Heart right ventricle (tissue), 16 donors: Measurements from ENCODE around the gene ATP2B3. TPM values are rescaled to one million over a fixed set of nuclear protein-coding genes. Genes with fewer than 3 reads are reported as not detected.

Experiments
- ATAC-seq, 8 donors: fragments of 200-7000 bp; cut with Tn5 transposase; one replicate each; pipeline ENCODE4 v1.9.1; 2020; ENCODE audit warnings: mild to moderate bottlenecking in 8 of 8, moderate library complexity in 8 of 8, moderate number of reproducible peaks in 1 of 8
- DNase-seq, 2 donors: peaks; one replicate each; pipeline ENCODE4 v3.0.0-alpha.2; 2020
- H3K27ac ChIP-seq, 10 donors: fragments of 200-600 bp; sonication (generic) in 2 of 10; one replicate each; pipeline versions ENCODE4 v1.5.0 to v1.8.0; 2020 to 2022; ENCODE audit warnings: mild to moderate bottlenecking in 3 of 10
- H3K27me3 ChIP-seq, 7 donors: fragments of 200-600 bp; one replicate each; pipeline ENCODE4 v1.8.0; 2021 to 2022; ENCODE audit warnings: mild to moderate bottlenecking in 2 of 7
- H3K36me3 ChIP-seq, 9 donors: fragments of 200-600 bp; sonication (generic) in 1 of 9; one replicate each; pipeline versions ENCODE4 v1.5.0 to v1.8.0; 2020 to 2022; ENCODE audit warnings: mild to moderate bottlenecking in 2 of 9
- H3K4me1 ChIP-seq, 9 donors: fragments of 200-600 bp; sonication (generic) in 1 of 9; one replicate each; pipeline versions ENCODE4 v1.5.0 to v1.8.0; 2020 to 2022; ENCODE audit warnings: mild to moderate bottlenecking in 4 of 9
- H3K4me3 ChIP-seq, 10 donors: fragments of 200-600 bp; sonication (generic) in 2 of 10; one replicate each; pipeline versions ENCODE4 v1.5.0 to v1.8.0; 2020 to 2022; ENCODE audit warnings: mild to moderate bottlenecking in 7 of 10, moderate library complexity in 2 of 10
- H3K9me3 ChIP-seq, 11 donors: fragments of 200-600 bp in 10 of 11; sonication (generic) in 2 of 11; one replicate each; pipeline versions ENCODE4 v1.5.0 to v1.8.0; 2013 to 2022; ENCODE audit warnings: mild to moderate bottlenecking in 2 of 11, control low read depth in 1 of 11, moderate library complexity in 1 of 11
- WGBS, 2 donors: extraction: QIAGEN DNeasy Blood & Tissue Kit; methylation state at CpG; one replicate each; pipeline ENCODE4 v1.1.7; 2013; ENCODE audit warnings: inconsistent platforms in 1 of 2; 5-methylcytosine and 5-hydroxymethylcytosine counted together
- intact Hi-C, 10 donors: fragments of 100-400 bp; cut with DNase I; formaldehyde crosslinking; loops; one replicate each; pipeline versions ENCODE4 v1.11.1 to v1.14.2; 2022
- polyA plus RNA-seq, 2 donors: library from polyadenylated mRNA; stranded (reverse); fragments of 200-250 nt; gene quantifications; one replicate each; pipeline ENCODE4 v1.2.3, GENCODE V29; 2013
- total RNA-seq, 10 donors: library from RNA; stranded (reverse); fragmentation: NEBNext Ultra II Directional in 3 of 10; extraction: Animal tissue kit (Norgen Biotek cat#: 25700) in 3 of 10; gene quantifications; one replicate each; pipeline versions ENCODE4 v1.2.1 to v1.2.4, GENCODE V29; 2021 to 2023
- TF ChIP-seq, protein P1 (sequence below), 9 donors: fragments of 200-600 bp; sonication (generic) in 2 of 9; IDR thresholded peaks; one replicate each; pipeline versions ENCODE4 v1.5.0 to v1.8.0; 2021 to 2022; ENCODE audit warnings: antibody characterized with exemption in 9 of 9, mild to moderate bottlenecking in 5 of 9, moderate library complexity in 1 of 9
- donor health status: Arrhythmogenic right ventricular cardiomyopathy.
- donor health status: ischemic (EF 13 %, LVEDD 7.1; RV severe dilation, severe dysfunction).
- donor health status: healthy with polysubstance abuse.
- donor health status: DM: no; HTN: yes; CAD: no.
- donor health status: DM: no; HTN: no; CAD: no.
- donor health status: ischemic (EF 25% LVEDD 6.9; RV normal size, moderate dysfunction).
- donor health status: ischemic (EF 25% LVEDD 5.7; RV mildly dilated, moderate dysfunction).
- donor health status: healthy.
- donor health status: DM: yes; HTN: yes; CAD: no.
- donor health status: Ischemic cardiomyopathy.
- donor health status: ischemic (EF 35%, LVEDD 5.7; RV mildly dilated, moderate dysfunction).
- donor health status: nonischemic (EF 11% LVEDD 7.7; RV severe dilation, severe dysfunction).
- donor health status: DM: yes; HTN: yes; CAD: no.
- donor health status: PGD.
- donor health status: ischemic (EF 29% LVEDD 5.4; RV normal size, mild dysfunction).
- donor health status: nonischemic (EF 23%, LVEDD 6.1; RV moderate dilation, normal function).

Gene ATP2B3
- total and polyA plus RNA-seq, 12 donors: not detected

DNA sequence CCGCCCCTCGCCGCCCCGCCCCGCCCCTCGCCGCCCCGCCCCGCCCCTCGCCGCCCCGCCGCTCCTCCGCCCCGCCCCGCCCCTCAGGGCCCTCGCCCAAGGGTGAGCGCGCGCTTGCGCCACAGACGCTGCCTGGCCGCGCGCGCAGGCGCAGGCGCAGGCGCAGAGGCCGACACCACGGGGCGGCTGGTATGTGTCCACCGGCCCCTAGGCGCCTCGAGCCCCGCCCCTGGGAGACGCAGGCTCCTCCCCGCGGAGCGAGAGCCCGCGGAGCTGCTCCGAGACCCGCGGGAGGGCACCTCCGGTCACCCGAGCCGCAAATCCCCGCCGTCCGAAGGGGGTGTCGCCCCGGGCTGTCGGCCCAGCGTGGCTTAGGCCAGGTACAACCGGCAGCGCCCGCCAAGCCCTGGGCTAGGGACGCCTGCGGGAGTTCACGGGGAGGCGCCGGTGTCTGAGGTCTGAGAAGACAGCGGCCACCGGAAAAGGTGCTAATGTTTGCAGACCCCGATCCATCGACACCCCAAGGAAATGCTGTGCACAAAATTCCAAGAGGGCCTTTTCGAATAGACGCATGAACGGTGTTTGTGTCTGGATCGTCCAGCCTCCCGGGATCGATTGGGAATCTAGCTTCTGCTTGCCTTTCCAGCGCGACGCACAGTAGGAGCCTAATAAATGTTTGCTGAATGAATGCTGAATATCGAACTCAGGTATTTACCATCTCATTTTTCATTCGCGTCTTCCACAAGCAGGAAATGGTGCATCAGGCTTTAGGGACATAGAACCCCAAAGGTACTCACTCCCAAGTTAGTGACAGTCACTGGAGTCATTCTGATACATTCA lies 82.0 kb downstream of the ATP2B3 start:
- 0% methylated on average over 29 to 51 of the region's 79 CpGs for WGBS, 2 donors
- H3K9me3 ChIP-seq: no peaks in the 10 kb centered on the region
- H3K27ac ChIP-seq: peak overlapping the region in 9 of 10 donors; percentile 44 to 83 (median 70)
- H3K36me3 ChIP-seq: peaks cover 0 to 14% (median 0%) of the 10 kb centered on the region in 9 donors
- ATAC-seq (peak; percentile 94 to 98 (median 96)), DNase-seq (peak; percentile 84 to 92)
- TF ChIP-seq, protein P1, sequence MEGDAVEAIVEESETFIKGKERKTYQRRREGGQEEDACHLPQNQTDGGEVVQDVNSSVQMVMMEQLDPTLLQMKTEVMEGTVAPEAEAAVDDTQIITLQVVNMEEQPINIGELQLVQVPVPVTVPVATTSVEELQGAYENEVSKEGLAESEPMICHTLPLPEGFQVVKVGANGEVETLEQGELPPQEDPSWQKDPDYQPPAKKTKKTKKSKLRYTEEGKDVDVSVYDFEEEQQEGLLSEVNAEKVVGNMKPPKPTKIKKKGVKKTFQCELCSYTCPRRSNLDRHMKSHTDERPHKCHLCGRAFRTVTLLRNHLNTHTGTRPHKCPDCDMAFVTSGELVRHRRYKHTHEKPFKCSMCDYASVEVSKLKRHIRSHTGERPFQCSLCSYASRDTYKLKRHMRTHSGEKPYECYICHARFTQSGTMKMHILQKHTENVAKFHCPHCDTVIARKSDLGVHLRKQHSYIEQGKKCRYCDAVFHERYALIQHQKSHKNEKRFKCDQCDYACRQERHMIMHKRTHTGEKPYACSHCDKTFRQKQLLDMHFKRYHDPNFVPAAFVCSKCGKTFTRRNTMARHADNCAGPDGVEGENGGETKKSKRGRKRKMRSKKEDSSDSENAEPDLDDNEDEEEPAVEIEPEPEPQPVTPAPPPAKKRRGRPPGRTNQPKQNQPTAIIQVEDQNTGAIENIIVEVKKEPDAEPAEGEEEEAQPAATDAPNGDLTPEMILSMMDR (IDR thresholded peaks at IDR 0.05): no peak
- peaks cover 0 to 25% (median 10%) of the 10 kb centered on the region in 9 donors for H3K4me1 ChIP-seq
- peak overlapping the region; percentile 27 to 75 (median 68) for H3K4me3 ChIP-seq
- H3K27me3 ChIP-seq: no peaks in the 10 kb centered on the region
- intact Hi-C loops: loop anchor here in 2 of 10 donors (5.0 to 10.0 kb wide), 3 partner anchors 55 to 108 kb away; no protein-coding TSS in a partner anchor

DNA sequence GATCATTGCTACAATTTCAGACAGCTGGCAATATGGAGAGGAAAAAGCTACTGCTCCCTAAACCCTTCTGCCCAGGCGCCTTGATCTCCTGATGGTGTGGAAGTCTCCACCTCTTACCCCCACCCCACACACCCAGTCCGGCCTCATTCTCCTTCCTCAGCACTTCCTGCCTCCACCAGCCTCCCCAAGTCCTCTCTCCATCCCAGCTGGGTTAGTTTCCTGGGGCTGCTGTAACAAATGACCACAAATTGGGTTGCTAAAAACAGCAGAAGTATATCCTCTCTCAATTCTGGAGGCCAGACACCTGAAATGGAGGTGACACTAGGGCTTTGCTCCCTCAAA lies 82.6 kb downstream of the ATP2B3 start:
- no peaks in the 10 kb centered on the region for H3K9me3 ChIP-seq
- no peak for DNase-seq
- peak overlapping the region in 9 of 10 donors; percentile 45 to 75 (median 69) for H3K4me3 ChIP-seq
- ATAC-seq: peak in 1 of 8 donors; percentile 25
- 16 to 30% methylated on average over 2 of the region's 2 CpGs for WGBS, 2 donors
- peak overlapping the region in 1 of 10 donors; percentile 83 for H3K27ac ChIP-seq
- peaks cover 0 to 8% (median 0%) of the 10 kb centered on the region in 9 donors for H3K36me3 ChIP-seq
- TF ChIP-seq, protein P1 (IDR thresholded peaks at IDR 0.05): no peak
- peaks cover 0 to 25% (median 10%) of the 10 kb centered on the region in 9 donors for H3K4me1 ChIP-seq
- H3K27me3 ChIP-seq: no peaks in the 10 kb centered on the region
- intact Hi-C loops: loop anchor here in 2 of 10 donors (10.0 kb wide), 2 partner anchors 55 to 65 kb away; no protein-coding TSS in a partner anchor

DNA sequence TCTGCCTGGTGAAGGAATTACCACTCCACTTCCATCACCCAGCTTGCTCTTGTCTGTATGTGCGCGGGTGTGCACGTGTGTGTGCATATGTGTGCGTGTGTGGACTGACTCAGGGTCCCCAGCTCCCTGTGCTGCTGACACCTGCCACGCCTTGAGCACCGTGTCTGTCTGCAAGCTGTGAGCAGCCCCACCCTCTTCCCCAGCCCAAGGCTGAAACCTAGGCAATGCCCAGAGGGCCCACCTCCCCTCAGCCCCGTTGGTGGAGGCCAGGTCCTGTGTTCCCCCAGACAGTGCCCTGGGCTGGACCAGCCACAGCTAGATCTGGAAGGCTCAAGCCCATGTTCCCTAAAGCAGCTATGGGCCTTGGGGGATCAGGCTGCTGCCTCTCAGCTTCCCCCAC lies 83.5 kb downstream of the ATP2B3 start:
- WGBS, 2 donors: 86 to 90% methylated on average over 5 to 7 of the region's 7 CpGs
- no peak overlapping the region for H3K27ac ChIP-seq
- peaks cover 0 to 2% (median 0%) of the 10 kb centered on the region in 9 donors for H3K36me3 ChIP-seq
- no peaks in the 10 kb centered on the region for H3K9me3 ChIP-seq
- intact Hi-C loops: loop anchor here in 2 of 10 donors (10.0 kb wide), 2 partner anchors 54 to 64 kb away; no protein-coding TSS in a partner anchor
- DNase-seq (no peak), ATAC-seq (no peak)
- H3K27me3 ChIP-seq: peaks cover 0 to under 1% (median 0%) of the 10 kb centered on the region in 7 donors
- TF ChIP-seq, protein P1 (IDR thresholded peaks at IDR 0.05): no peak
- H3K4me1 ChIP-seq: peaks cover 0 to 25% (median 10%) of the 10 kb centered on the region in 9 donors
- H3K4me3 ChIP-seq: no peak overlapping the region

DNA sequence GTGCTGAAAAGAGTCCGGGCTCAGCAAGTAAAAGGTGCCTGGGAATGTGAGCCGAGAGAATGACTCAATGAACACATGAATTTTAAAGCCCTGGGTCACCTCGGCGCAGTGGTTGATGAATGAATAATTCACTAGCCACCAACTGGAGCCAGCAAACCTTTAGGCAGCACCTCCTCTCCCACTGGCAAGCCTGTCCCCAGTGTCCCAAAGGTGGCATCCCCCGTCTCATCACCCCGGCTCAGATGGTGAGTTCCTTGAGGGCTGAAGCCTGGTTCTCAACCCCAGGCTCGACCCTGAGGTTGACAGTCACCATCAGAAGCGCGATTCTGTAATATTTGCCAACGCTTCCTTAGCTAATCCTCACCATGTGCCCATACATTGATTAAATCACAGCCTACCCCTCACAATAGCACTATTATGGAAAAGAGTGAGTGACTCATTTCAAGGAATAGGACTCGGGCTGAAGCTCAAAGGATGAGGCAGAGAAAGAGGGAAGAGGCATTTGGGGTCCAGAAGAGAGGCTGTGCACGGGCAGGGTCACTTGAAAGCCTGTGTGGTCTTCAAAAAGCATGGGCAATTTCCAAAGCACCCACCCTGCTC lies 84.2 kb downstream of the ATP2B3 start:
- Histone ChIP-seq H3K4me1 (peaks cover 0 to 25% (median 10%) of the 10 kb centered on the region in 9 donors), H3K4me3 (no peak overlapping the region), H3K36me3 (no peaks in the 10 kb centered on the region), H3K27me3 (peaks cover 0 to 8% (median 0%) of the 10 kb centered on the region in 7 donors), H3K9me3 (no peaks in the 10 kb centered on the region), H3K27ac (no peak overlapping the region)
- intact Hi-C loops: loop anchor here in 2 of 10 donors (10.0 kb wide), 2 partner anchors 53 to 63 kb away; no protein-coding TSS in a partner anchor
- TF ChIP-seq, protein P1 (IDR thresholded peaks at IDR 0.05): no peak
- no peak for DNase-seq
- no peak for ATAC-seq
- 92 to 96% methylated on average over 12 of the region's 12 CpGs for WGBS, 2 donors
